NOMO-1 (cell line): ENCODE data around the gene LVRN.
"Not testable (repeated sequence)": the region's sequence is repeated elsewhere in the genome, so short reads cannot be mapped to it uniquely, and the experiment has no call there.

Experiments used
- DNase-seq, 2 experiments: peaks; one replicate each; lab custom pipeline; 2025; ENCODE audit not compliant: unreplicated experiment in 2 of 2; lab: John Stamatoyannopoulos, UW

The LVRN gene, protein sequence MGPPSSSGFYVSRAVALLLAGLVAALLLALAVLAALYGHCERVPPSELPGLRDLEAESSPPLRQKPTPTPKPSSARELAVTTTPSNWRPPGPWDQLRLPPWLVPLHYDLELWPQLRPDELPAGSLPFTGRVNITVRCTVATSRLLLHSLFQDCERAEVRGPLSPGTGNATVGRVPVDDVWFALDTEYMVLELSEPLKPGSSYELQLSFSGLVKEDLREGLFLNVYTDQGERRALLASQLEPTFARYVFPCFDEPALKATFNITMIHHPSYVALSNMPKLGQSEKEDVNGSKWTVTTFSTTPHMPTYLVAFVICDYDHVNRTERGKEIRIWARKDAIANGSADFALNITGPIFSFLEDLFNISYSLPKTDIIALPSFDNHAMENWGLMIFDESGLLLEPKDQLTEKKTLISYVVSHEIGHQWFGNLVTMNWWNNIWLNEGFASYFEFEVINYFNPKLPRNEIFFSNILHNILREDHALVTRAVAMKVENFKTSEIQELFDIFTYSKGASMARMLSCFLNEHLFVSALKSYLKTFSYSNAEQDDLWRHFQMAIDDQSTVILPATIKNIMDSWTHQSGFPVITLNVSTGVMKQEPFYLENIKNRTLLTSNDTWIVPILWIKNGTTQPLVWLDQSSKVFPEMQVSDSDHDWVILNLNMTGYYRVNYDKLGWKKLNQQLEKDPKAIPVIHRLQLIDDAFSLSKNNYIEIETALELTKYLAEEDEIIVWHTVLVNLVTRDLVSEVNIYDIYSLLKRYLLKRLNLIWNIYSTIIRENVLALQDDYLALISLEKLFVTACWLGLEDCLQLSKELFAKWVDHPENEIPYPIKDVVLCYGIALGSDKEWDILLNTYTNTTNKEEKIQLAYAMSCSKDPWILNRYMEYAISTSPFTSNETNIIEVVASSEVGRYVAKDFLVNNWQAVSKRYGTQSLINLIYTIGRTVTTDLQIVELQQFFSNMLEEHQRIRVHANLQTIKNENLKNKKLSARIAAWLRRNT

DNA sequence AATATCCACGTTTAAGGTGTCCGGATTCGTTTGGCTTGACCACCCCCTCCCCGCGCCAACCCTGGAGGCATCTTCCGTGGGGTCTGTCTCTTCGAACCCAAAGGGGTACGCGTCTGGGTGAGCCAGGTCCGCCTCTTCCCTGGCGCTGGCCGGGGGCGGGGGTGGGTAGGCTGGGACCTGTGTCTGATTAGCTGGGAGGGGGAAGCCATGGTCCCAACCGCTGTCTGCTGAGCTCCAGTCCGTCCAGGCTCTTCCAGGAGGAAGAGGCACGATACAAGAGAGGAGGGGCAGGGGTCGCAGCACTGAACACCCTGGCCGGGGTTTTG, at the start of gene LVRN:
Gene LVRN (plus strand): TSS at position 237 of the 326 bp plus-strand sequence. CDS start 143 bp downstream, outside the sequence.
- no peak for DNase-seq

DNA sequence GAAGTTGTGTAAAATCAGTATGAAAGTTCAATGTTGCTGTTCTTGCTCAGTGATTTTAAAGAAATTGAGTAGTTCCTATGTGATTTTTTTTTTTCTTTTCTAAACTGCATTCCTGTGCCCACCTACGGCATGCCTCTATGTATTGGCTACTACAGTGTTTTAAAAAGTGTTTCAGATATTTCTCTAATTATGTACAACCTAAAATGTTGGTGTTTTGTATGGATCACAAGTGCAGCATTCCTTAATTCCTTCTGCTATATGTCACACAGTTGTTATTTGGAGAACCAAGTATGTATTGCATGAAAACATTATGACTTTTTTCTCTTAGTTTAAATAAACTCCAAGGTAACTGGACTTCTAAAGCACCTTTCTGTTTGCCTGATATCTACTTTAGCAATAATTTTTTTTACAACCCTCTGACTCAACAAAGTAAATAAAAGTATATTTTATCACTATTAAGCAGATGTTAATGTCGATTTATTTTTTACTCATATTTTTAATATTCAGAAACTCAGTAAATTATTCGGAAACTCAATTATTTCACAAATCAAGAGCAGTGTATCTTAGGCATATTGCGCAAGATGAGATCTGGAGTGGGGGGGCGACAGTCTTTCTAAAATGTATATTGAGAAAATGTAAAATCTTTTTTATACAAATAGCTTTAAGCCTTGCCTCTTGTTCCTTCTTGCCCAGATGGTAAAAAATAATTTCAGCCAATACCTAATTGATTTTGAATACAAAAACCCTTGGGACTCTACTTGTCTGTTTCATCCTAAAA, 48.5 kb upstream of the LVRN start:
- not testable (repeated sequence) for DNase-seq

DNA sequence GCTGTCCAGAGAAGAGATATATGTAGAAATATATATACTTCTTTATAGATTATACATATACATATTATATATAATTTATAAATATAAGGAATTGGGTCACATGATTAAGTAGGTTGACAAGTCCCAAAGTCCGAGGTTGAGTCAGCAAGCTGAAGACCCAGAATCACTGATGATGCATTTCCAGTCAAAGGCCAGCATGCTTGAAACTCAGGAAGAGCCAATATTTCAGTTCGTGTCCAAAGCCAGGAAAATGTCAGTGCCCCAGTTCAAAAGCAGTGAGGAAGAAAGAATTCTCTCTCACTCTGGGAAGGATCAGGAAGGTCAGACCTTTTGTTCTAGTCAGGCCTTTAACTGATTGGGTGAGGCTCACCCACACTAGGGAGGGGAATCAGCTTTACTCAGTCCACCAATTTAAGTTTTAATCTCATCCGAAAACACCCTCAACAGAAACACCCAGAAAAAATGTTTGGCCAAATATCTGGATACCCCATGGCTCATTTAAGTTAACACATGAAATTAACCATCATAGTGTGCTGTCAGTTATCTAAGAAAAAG, 42.0 kb upstream of the LVRN start:
- no peak for DNase-seq

DNA sequence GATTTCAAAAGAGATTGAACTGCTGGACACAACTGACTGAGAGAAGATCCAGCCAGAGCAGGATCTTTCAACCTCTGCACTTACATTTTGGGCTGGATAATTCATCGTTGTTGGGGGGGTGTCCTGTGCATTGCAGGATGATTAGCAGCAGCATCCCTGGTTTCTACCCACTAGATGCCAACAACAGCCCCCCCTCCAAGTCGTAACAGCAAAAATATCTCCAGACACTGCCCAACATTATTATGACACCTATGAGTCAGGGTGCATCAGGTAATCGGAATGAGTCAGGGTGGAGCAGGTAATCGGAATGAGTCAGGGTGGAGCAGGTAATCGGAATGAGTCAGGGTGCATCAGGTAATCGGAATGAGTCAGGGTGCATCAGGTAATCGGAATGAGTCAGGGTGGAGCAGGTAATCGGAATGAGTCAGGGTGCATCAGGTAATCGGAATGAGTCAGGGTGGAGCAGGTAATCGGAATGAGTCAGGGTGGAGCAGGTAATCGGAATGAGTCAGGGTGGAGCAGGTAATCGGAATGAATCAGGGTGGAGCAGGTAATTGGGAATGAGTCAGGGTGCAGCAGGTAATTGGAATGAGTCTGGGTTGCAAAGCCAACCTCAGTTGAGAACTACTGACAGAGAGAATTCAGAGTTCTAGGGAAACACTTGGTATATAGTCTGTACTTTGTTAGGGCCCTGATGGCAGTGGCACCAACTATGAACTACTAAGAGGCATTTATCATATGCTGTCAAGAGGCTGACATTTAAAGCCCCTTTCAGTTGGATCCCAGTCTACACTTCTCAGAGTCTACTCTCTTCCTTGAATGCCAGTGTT, 33.5 kb upstream of the LVRN start:
- not testable (repeated sequence) for DNase-seq

DNA sequence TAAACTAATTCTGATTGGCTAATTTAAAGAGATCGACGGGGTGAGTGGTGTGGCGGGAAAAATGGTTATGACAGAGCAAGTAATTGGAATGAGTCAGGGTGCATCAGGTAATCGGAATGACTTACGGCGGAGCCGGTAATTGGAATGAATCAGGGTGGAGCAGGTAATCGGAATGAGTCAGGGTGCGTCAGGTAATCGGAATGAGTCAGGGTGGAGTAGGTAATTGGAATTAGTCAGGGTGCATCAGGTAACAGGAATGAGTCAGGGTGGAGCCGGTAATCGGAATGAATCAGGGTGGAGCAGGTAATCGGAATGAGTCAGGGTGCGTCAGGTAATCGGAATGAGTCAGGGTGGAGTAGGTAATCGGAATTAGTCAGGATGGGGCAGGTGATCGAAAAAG, 32.1 kb upstream of the LVRN start:
- not testable (repeated sequence) for DNase-seq

DNA sequence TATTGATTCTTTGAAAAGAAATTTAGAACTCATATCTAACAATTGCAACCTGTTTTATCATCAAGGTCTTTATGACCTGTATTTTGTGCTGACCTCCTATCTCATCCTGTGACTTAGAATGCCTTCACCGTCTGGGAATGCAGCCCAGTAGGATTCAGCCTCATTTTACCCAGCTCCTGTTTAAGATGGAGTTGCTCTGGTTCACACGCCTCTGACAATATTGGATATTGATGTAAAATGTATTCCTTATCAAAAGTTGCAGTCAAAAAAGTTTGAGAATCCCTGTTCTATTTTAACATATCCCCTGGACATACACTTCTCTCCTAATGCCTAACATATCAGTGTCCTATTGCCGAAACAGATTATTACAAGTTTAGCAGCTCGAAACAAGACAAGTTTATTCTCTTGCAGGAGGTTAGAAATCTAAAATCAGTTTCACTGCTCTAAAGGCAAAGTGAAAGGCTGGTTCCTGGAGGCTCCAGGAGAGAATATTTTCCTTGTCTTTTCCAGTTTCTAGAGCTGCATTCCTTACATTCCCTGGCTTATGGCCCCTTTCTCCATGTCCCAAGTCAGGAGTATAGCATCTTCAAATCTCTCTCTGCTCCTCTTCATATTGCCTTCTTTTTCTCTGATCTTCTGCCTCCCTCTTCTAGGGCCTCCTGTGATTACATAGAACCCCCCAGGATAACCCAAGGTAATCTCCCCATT, 31.5 kb upstream of the LVRN start:
- no peak for DNase-seq

DNA sequence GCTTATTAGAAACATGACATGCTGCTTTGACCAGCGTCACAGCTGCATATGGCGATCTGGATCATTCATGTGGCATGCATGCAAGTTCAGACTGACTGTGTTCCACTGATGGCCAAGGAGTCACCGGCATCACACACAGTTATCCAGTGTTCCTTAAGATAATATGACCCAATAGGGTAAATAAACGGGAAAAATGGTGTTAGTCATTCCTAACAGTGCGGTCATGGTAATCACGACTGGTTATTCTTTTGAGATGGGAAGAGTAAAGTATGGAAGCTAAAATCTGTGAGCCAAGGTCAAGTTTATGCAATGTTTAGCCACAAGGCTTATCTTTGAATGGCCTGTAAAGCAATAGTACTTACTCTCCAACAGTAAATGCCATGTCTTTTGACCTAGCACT, 29.3 kb upstream of the LVRN start:
- DNase-seq: no peak

DNA sequence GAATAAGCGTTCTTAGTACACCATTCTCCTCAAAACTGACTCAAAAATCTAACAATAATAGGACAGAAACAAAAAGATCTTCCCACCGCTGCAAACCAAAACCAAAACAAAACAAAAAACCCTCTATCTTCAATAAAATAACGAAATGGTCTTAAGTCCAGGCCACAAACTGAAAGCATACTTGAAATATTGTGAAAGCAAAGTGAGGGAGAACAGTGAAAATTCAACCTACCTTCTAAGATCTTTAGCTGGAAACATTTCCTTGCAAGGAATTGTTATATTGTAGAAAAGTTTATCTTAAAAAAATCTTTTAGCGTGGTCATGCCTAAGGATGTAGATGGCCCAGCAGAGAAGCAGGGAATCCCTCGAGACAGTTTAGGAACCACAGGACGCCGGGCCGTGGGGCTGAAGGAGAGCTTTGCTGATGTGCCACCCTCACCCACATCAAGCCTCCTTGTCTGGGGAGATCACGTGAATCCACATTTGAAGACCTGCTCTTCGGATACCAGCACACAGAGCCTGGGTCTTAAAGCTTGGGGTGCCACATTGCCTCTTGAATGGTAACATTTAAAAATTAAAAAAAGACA, 27.8 kb upstream of the LVRN start:
- no peak for DNase-seq

DNA sequence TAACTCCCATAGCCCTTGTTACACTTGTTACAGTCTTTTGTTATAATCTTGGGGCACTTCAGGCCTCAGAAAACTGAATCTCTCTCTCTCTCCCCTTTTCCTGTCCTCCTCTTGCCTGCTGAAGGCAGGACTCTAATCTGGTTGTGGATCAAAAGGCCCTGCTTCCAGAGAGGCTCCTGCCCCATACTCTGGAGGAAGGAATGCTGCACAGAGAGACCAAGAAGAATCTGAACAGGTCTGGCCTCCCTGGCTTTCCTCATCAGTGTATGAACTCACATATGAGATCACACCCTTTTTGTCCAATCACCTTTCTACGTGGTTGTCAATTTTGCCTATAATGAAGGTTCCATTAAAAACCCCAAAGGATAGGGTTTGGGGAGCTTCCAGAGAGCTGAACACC, 26.2 kb upstream of the LVRN start:
- DNase-seq: no peak

DNA sequence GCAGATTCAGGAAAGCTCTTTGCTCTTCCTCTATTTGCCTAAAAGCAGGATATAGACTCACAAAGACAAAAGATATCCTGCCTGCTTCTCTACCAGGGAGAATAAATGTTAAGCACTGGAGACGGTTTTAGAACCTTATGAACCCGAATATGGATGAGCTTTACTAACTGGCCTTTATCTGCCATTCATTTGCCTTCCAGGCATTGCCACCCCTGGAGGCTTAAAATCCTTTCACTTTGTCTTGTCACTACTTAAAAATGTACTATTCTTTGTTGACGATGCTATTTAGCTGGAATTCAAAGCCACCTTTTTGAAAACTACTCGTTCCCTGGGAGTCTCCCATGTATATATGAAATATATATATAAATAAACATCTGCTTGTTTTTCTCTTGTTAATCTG, 23.2 kb upstream of the LVRN start:
- DNase-seq: no peak

DNA sequence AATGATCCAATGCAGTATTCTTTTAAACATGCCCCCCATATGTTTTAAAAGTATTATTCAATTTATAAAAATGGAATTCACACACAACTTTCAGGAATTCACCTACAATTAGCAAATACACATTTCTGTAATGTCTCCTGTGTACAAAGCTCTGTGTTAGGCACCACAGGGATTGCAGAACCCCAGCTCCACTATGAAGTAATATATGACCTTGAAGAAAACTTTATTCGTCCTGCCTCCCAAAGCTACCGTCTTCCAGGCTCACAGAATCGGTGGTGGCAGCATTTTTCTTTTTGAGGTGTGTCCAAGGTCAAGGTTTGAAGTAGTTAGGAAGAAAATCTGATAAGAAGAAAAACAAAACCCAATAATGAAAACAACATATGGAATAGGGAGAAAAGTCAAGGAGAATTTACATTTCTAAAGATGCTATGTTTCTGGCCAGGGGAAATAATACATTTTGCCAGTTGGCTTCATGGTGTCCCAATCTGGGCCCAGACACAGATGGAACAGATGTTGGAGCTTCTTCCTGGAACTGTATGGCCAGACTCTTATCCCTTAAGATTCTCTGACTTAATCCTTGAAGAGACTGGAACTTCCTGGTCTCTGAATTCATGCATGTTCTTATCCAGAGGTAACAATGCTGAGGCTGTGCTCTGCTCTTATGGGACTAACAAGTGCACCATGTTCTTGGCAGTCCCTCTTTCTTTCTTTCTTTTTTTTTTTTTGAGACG, 22.0 kb upstream of the LVRN start:
- DNase-seq: no peak

DNA sequence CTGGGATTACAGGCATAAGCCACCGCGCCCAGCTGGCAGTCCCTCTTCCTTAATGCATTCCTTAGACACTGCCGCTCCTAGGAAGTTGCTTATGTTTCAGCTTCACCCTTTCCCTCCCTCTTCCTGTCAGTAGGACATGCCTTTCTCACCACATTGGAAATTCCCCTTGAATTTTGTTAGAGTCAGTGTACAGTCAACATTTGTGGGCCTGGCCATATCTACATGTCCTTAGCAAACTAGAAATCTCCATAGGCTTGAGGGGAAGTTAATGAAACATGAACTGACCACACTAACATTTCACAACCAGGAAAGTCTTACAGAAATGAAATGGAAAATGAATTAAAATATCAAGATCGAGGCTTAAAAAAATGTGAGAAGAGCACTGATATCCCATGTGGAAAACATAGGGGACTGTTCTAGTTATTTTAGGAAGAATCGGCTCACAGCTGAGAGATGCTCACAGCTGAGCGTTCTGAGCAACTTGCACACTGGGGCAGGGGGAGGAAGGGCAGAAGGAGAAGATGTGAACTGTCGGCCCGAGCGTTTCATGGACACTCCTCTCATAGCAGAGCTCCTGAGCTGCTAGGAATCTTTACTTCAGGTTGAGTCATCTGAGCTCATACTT, 21.1 kb upstream of the LVRN start:
- DNase-seq: peak; percentile 11 to 28

DNA sequence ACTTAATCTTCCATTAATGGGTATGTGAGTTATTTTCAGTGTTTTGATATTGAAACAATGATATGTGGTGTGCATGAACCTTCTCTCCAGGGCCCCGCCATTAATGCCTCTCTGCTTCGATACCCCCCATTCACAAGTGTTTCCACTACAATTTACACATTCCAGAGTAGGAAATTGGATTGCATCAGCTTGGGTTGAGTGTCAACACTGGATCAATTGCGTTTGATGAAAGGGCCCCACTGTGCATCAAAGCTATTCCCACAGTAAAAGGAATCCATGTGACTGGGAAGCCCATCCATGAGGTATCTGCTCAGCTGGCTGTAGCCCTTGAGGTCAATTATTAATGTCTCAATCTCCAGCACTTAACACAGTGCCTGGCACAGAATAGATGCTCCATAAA, 17.8 kb upstream of the LVRN start:
- DNase-seq: no peak

DNA sequence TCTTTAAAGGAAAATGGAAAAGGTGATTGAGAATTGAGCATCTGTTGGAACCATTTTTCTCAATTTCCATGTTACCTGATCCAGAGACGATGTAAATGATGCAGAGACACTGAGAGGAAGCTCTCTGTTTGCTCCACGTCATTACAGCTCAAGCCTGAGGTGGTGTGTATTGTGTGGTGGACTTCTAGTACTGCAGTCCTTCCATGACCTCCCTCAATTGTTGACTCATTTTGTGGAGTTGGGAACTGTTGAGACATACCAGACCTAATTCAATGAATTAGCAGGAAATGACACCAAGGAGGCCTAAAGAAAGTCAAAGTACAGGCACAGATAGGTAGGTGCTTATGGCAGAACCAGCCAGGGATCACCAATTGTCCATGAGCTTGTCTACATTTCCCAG, 15.6 kb upstream of the LVRN start:
- no peak for DNase-seq

DNA sequence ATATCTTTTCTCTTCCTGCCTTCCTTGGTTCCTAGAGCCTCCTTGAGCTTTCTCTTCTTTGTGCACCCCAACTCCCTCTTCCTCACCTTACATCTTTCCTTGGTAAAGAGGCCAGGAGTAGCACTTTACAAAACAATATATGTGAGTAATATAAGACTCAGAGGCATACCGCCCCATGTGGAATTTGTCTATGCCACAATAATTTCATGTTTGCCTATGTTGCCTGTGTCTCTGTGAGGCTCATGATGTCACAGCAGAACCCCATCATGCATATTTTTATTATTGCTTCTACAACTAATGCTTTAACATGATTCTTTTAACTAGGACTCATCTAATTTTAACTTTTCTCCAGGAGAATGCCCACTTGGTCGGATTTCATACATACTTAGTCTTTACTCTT, 15.0 kb upstream of the LVRN start:
- DNase-seq: no peak

DNA sequence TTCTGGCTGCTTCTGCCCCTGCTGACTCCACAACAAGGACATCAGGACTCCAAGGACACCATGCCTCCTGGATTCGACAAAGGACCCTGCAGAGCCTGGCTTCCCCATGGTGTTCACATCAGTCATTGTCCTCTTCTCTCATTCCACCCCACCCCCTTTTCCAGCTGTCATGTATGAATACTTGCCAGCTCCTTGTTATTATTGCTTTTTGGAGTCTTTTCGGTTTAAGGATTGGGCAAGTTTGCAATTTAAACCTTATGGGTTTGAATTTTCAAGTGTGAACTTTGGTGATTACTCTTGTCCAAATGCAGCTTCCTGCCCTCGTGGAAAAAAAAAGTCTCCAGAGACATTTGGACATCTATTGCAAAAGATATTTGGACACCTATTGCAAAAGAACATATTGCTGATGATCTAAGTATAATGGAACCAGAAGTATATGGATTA, 14.2 kb upstream of the LVRN start:
- peak in 1 of 2 experiments; percentile 45 for DNase-seq

DNA sequence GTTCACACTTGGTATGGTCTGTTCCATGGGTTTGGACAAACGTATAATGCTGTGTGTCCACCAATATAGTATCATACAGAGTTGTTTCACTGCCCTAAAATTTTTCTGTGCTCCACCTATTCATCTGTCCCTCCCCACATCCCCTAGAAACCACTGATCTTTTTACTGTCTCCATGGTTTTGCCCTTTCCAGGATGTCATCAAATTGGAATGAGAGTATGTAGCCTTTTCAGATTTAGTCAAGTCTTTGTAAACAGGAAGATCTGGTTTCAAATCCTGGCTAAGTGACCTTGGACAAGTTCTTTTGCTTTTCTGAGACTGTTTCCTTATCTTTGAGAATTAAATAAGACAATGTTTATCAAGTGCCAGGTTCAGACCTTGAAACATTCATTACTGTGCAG, 13.2 kb upstream of the LVRN start:
- DNase-seq: no peak

DNA sequence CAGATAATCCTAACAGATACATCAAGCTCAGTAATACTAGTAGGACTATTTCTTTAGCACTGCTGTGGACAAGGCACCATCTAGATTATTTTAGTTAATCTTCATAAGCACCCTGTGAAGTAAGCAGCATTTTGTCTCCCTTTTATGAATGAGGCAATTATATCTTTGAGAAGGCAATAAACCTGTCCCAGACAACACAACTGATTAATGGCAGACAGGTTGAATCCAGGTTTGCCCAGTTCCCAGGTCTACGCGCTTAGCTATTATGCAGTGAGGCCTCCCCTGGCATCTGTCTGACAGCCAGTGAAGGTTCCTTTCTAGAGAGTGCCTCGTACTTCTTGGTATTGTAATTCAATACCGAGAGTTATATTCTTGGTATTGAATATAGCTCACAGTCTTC, 9.7 kb upstream of the LVRN start:
- no peak for DNase-seq
